Stimulated activated naive CD4-positive, alpha-beta T cell treated with Interleukin-2 at 50 U/mL for 16 hours (primary cell): Measurements from ENCODE around the gene OR8B12.

Experiments used
- DNase-seq: peaks from one replicate; lab custom pipeline; 2025; lab: John Stamatoyannopoulos, UW

Gene OR8B12

GRCh38 chr11:124543554-124543953, at the start of gene OR8B12:
OR8B12 (minus strand) TSS chr11:124543654; CDS start chr11:124543654, 0 bp downstream.
- DNase-seq, result no peak

- no peak for DNase-seq
Measured at GRCh38 chr11:124592627-124593026, 49.2 kb upstream of the OR8B12 start.

GRCh38 chr11:124591430-124591829, 48.0 kb upstream of the OR8B12 start:
- no peak for DNase-seq

- peak; percentile 10 for DNase-seq
Measured at GRCh38 chr11:124586238-124586860, 42.9 kb upstream of the OR8B12 start.

- DNase-seq, result no peak
Measured at GRCh38 chr11:124584681-124585372, 41.4 kb upstream of the OR8B12 start.

- no peak for DNase-seq
Measured at GRCh38 chr11:124583781-124584180, 40.3 kb upstream of the OR8B12 start.

GRCh38 chr11:124582565-124582964, 39.1 kb upstream of the OR8B12 start:
- DNase-seq, result no peak

- no peak for DNase-seq
Measured at GRCh38 chr11:124581817-124582216, 38.4 kb upstream of the OR8B12 start.

- DNase-seq, result no peak
Measured at GRCh38 chr11:124578761-124579160, 35.3 kb upstream of the OR8B12 start.

- DNase-seq, result no peak
Measured at GRCh38 chr11:124577716-124578427, 34.4 kb upstream of the OR8B12 start.

- DNase-seq, result no peak
Measured at GRCh38 chr11:124570160-124570559, 26.7 kb upstream of the OR8B12 start.

- DNase-seq, result no peak
Measured at GRCh38 chr11:124569697-124570096, 26.2 kb upstream of the OR8B12 start, which contains the start of gene OR8A1. OR8A1 (plus strand) TSS chr11:124569997; CDS start chr11:124570120, 123 bp downstream.

- no peak for DNase-seq
Measured at GRCh38 chr11:124556828-124557227, 13.4 kb upstream of the OR8B12 start.

GRCh38 chr11:124551987-124552386, 8.5 kb upstream of the OR8B12 start:
- DNase-seq, result no peak

GRCh38 chr11:124551189-124551588, 7.7 kb upstream of the OR8B12 start:
- no peak for DNase-seq

- no peak for DNase-seq
Measured at GRCh38 chr11:124543145-124543544, 309 bp downstream of the OR8B12 start.

- no peak for DNase-seq
Measured at GRCh38 chr11:124541204-124541603, 2.2 kb downstream of the OR8B12 start.

GRCh38 chr11:124538019-124538418, 5.4 kb downstream of the OR8B12 start:
- DNase-seq, result no peak

GRCh38 chr11:124536520-124536919, 6.9 kb downstream of the OR8B12 start:
- DNase-seq, result no peak

GRCh38 chr11:124535552-124536232, 7.8 kb downstream of the OR8B12 start:
- no peak for DNase-seq

GRCh38 chr11:124534051-124534450, 9.4 kb downstream of the OR8B12 start:
- no peak for DNase-seq

GRCh38 chr11:124533626-124534025, 9.8 kb downstream of the OR8B12 start:
- no peak for DNase-seq

GRCh38 chr11:124520550-124520854, 23.0 kb downstream of the OR8B12 start:
- DNase-seq, result no peak
